HFF-Myc (cell line): Measurements from ENCODE around the gene ATIC.

Source experiments
- DNase-seq: peaks from one replicate; pipeline ENCODE4 v3.0.0-alpha.2; 2011; ENCODE audit warnings: low read depth; ENCODE audit errors: extremely low read depth
- H3K4me3 ChIP-seq: replicated peaks from 2 replicates; pipeline ENCODE4 v1.5.1; 2011; ENCODE audit warnings: low read depth, mild to moderate bottlenecking, control low read depth, low read length
- TF ChIP-seq, protein P1 (sequence below): IDR thresholded peaks from 2 replicates; pipeline ENCODE4 v1.5.1; 2012; ENCODE audit warnings: mild to moderate bottlenecking, low read depth, low read length, control low read depth; ENCODE audit errors: missing control alignments

ATIC gene

DNA sequence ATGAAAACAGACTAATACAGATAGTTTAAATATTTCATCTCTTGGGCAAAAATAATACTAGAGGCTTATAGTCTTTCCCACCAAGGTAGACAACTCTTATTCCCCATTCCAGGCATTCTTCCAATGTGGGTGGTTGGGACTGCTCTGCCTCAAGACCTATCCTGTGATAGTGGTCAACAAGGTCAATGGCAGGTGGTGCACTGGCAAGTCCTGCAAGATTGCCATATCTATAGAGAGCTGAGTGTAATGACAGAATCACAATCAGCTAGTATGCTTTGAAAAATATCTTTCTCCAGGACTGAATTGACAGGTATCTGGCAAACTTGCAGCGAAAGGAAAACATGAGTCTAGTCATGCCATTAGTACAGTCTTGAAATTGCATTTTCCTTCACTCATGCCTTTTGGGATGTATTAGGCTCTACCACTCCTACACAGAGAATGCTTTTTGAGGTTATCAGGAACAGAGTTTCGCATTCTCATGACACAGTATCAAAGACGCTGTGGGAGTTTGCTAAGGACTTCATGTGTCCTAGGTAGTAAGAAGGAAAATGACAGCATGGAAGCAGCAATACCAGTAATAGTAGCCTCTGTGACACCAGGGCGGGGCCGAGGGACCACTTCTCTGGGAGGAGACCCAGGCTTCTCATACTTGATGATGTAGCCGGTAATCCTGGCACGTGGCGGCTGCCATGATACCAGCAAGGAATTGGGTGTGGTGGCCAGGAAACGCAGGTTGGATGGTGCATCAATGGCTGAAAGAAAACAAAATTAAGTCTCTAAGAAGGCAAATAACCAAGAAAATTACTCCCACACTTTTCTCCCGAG, 63.0 kb downstream of the ATIC start:
- TF ChIP-seq, protein P1, sequence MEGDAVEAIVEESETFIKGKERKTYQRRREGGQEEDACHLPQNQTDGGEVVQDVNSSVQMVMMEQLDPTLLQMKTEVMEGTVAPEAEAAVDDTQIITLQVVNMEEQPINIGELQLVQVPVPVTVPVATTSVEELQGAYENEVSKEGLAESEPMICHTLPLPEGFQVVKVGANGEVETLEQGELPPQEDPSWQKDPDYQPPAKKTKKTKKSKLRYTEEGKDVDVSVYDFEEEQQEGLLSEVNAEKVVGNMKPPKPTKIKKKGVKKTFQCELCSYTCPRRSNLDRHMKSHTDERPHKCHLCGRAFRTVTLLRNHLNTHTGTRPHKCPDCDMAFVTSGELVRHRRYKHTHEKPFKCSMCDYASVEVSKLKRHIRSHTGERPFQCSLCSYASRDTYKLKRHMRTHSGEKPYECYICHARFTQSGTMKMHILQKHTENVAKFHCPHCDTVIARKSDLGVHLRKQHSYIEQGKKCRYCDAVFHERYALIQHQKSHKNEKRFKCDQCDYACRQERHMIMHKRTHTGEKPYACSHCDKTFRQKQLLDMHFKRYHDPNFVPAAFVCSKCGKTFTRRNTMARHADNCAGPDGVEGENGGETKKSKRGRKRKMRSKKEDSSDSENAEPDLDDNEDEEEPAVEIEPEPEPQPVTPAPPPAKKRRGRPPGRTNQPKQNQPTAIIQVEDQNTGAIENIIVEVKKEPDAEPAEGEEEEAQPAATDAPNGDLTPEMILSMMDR: no peak
- no peak for DNase-seq
- H3K4me3 ChIP-seq: no peak overlapping the region

DNA sequence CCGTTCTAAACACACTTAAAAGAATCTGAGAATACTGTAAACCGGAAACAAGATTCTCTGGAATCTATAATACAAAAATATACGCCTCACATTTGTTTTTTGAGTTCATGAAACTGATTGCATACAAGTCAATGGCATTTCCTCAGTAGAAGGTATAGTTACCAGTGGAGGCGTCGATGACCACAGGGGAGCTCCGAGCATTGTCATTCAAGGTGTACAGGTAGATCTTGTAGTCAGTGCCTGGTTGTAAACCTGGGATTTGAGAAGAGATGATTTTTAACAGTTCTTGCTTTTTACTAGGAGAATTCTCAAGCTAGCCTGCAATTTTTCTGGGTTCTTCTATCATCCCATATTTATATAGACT, 63.6 kb downstream of the ATIC start:
- no peak for DNase-seq
- H3K4me3 ChIP-seq: no peak overlapping the region

DNA sequence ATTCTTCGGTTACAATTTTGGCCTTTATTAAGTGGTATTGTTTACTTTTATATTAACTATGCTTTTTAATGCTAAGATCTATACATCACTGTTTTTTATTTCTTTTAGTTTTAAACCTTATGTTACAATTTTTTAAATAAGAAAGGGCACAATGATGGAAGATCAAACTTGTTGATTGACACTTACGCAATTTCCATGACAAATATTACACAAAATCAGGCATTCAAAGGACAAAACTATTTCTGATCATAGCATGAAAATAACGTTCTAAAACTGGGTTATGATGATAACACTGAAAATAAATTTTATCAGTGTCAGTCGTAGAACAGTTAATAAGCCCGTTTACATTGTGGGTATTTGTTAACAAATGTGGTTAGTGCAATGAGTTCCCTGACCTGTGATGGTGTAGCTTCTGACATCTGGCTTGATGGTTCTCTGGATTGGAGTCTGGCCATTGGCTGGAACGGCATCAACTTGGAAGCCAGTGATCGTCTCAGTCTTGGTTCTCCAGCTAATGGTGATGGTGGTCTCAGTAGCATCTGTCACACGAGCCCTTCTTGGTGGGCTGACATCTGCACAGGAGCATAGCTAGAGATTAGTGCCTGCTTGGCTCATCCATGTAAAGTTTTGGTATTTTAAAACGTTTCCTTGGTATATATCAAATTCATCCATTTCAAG, 64.4 kb downstream of the ATIC start:
- H3K4me3 ChIP-seq: no peak overlapping the region
- no peak for DNase-seq
- TF ChIP-seq, protein P1: no peak

More for the DNA sequence above, 63.6 kb downstream of the ATIC start:
- TF ChIP-seq, protein P1: no peak

DNA sequence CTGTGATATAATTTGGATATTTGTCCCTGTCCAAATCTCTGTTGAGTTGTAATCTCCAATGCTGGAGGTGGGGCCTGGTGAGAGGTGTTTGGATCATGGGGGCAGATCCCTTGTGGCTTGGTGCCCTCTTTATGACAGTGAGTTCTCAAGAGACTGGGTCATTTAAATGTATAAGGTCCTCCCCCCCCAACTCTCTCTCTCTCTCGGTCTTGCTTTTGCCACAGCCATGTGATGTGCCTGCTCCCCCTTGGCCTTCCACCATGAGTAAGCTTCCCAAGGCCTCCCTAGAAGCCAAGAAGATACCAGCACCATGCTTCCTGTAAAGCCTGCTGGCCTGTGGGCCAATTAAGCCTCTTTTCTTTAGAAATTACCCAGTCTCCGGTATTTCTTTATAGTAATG, 65.4 kb downstream of the ATIC start:
- DNase-seq: no peak
- TF ChIP-seq, protein P1: no peak
- no peak overlapping the region for H3K4me3 ChIP-seq

DNA sequence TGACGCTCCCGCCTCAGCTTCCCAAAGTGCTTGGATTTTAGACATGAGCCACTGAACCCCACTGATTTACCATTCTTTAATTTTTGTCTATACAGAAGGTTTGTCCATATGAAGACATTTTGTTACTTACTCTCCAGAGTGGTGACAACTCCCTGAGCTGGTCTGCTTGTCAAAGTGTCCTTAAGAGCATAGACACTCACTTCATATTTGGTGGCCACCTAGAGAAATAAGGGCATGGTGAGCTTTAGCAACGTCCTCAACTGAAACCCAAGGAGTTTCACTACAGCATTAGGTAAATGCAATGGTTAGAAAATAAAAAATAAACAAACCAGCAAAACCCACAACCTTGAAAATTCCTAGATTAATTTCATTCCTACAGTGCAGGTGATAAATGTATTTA, 66.2 kb downstream of the ATIC start:
- TF ChIP-seq, protein P1: no peak

DNA sequence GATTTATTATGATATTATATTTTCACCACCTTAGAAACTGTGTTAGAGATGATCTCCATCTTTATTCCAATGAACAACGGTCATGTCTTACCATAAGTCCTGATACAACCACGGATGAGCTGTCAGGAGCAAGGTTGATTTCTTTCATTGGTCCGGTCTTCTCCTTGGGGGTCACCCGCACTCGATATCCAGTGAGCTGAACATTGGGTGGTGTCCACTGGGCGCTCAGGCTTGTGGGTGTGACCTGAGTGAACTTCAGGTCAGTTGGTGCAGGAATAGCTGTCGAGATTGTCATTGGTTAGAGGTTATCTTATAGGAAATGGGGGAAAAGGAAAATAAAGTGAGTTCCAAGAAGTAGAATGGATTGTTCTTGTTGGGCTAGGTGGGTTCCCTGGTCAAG, 67.2 kb downstream of the ATIC start:
- TF ChIP-seq, protein P1: no peak
- H3K4me3 ChIP-seq: no peak overlapping the region
- no peak for DNase-seq

More for the DNA sequence above, 66.2 kb downstream of the ATIC start:
- H3K4me3 ChIP-seq: no peak overlapping the region
- no peak for DNase-seq
